Upper lobe of right lung (tissue), 1 donor: ENCODE measurements around the gene COQ8B. TPM values are rescaled to one million over a fixed set of nuclear protein-coding genes. Genes with fewer than 3 reads are reported as not detected.

Source experiments
- ATAC-seq: fragments of 200-7000 bp; cut with Tn5 transposase; one replicate; pipeline ENCODE4 v1.9.1; 2020; ENCODE audit warnings: mild to moderate bottlenecking, moderate library complexity
- DNase-seq: peaks from one replicate; pipeline ENCODE4 v3.0.0-alpha.2; 2020
- H3K27ac ChIP-seq: fragments of 200-600 bp; one replicate; pipeline ENCODE4 v1.8.0; 2022
- H3K27me3 ChIP-seq: fragments of 200-600 bp; one replicate; pipeline ENCODE4 v1.8.0; 2022; ENCODE audit warnings: mild to moderate bottlenecking
- H3K36me3 ChIP-seq: fragments of 200-600 bp; one replicate; pipeline ENCODE4 v1.8.0; 2022
- H3K4me1 ChIP-seq: fragments of 200-600 bp; one replicate; pipeline ENCODE4 v1.8.0; 2022
- H3K4me3 ChIP-seq: fragments of 200-600 bp; one replicate; pipeline ENCODE4 v1.8.0; 2022; ENCODE audit warnings: mild to moderate bottlenecking
- H3K9me3 ChIP-seq: fragments of 200-600 bp; one replicate; pipeline ENCODE4 v1.8.0; 2022
- intact Hi-C: fragments of 100-400 bp; cut with DNase I; formaldehyde crosslinking; loops from one replicate; pipeline ENCODE4 v1.11.0; 2022
- total RNA-seq: library from RNA; stranded (reverse); fragmentation: NEBNext Ultra II Directional; extraction: Animal tissue kit (Norgen Biotek cat#: 25700); gene quantifications from one replicate; pipeline ENCODE4 v1.2.1, GENCODE V29; 2021
- TF ChIP-seq, protein P1 (sequence below): fragments of 200-600 bp; IDR thresholded peaks from one replicate; pipeline ENCODE4 v1.8.0; 2022; ENCODE audit warnings: antibody characterized with exemption
- donor health status: DM: no; HTN: yes; CAD: no; lungs with severe emphysema.

The COQ8B gene
- total RNA-seq, 1 donor from 2014 or later = 43.6 TPM

DNA sequence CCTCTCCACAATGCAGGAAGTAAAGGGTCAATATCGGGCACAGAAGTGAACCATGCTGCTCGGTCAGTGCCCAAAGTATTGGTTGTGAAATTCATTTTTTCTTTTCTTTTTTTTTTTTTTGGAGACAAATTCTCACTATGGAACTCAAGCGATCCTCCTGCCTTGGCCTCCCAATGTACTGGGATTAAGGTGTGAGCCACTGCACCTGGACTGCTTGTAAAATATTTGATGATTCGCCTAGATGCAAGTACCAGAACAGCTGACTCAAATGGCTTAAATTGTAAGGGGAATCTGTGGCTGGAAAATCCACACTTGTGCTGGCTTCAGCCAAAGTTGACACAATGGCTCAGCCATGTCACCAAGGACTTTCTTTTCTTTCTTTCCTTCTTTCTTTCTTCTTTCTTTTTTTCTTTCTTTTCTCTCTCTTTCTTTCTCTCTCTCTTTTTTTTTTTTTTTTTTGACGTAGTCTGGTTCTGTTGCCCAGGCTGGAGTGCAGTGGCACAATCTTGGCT, 69.9 kb downstream of the COQ8B start:
- Histone ChIP-seq H3K27me3 (no peaks in the 10 kb centered on the region), H3K9me3 (no peaks in the 10 kb centered on the region), H3K4me3 (no peak overlapping the region), H3K36me3 (no peaks in the 10 kb centered on the region), H3K27ac (peak overlapping the region; percentile 72), H3K4me1 (peaks cover 22% of the 10 kb centered on the region)
- no peak for ATAC-seq
- intact Hi-C loops = no loop called here
- no peak for DNase-seq
- TF ChIP-seq, protein P1, sequence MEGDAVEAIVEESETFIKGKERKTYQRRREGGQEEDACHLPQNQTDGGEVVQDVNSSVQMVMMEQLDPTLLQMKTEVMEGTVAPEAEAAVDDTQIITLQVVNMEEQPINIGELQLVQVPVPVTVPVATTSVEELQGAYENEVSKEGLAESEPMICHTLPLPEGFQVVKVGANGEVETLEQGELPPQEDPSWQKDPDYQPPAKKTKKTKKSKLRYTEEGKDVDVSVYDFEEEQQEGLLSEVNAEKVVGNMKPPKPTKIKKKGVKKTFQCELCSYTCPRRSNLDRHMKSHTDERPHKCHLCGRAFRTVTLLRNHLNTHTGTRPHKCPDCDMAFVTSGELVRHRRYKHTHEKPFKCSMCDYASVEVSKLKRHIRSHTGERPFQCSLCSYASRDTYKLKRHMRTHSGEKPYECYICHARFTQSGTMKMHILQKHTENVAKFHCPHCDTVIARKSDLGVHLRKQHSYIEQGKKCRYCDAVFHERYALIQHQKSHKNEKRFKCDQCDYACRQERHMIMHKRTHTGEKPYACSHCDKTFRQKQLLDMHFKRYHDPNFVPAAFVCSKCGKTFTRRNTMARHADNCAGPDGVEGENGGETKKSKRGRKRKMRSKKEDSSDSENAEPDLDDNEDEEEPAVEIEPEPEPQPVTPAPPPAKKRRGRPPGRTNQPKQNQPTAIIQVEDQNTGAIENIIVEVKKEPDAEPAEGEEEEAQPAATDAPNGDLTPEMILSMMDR = no peak

DNA sequence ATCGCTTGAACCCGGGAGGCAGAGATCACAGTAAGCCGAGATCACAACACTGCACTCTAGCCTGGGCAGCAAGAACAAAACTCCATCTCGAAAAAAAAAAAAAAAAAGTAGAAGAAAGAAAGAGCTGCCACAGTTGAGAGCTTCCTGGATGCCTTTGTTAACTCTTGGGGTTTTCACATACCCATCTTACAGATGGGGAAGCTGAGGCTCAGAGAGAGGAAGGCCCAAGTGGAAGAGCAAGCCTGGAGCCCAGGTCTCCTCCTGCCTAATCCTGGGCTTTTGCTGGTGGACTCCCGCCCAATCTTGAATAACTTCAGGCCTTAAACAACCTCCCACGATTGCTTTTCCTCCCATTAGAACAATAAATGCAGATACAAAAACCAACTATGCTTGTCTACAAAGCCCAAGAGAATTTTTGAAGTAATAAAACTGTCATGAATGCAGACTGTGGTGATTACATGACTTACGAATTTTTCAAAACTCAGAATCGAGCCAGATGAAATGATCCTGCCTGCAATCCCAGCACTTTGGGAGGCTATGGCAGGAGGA, 73.9 kb downstream of the COQ8B start:
- intact Hi-C loops = no loop called here
- H3K27ac ChIP-seq = no peak overlapping the region
- peaks cover 14% of the 10 kb centered on the region for H3K4me1 ChIP-seq

DNA sequence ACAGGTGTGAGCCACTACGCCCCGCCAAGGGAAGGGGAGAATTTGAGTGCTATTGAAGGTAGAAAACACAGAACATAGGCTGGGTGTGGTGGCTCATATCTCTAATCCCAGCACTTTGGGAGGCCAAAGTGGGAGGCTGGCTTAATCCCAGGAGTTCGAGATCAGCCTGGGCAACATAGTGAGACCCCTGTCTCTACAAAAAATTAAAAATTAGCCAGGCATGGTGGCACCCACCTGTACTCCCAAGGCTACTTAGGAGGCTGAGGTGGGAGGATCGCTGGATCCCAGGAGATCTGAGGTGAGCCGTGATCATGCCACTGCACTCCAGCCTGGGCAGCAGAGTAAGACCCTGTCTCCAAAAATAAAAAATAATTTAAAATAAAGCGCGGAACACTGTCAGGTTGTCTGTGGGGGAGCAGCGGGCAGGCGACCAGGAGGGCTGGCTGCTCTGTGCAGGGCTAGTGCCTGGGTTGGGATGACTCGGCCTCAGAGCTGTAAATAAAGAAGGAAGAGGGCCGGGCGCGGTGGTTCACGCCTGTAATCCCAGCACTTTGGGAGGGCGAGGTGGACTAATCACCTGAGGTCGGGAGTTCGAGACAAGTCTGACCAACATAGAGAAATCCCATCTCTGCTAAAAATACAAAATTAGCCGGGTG, 74.5 kb downstream of the COQ8B start:
- DNase-seq (no peak), ATAC-seq (no peak)
- TF ChIP-seq, protein P1 = no peak
- Histone ChIP-seq H3K9me3 (no peaks in the 10 kb centered on the region), H3K27me3 (no peaks in the 10 kb centered on the region), H3K36me3 (no peaks in the 10 kb centered on the region), H3K4me3 (no peak overlapping the region), H3K27ac (no peak overlapping the region), H3K4me1 (peaks cover 14% of the 10 kb centered on the region)
- intact Hi-C loops = no loop called here

More for the DNA sequence above, 73.9 kb downstream of the COQ8B start:
- Histone ChIP-seq H3K9me3 (no peaks in the 10 kb centered on the region), H3K36me3 (no peaks in the 10 kb centered on the region), H3K4me3 (no peak overlapping the region), H3K27me3 (no peaks in the 10 kb centered on the region)
- TF ChIP-seq, protein P1 = no peak
- ATAC-seq = no peak
- no peak for DNase-seq

Other genes with a start within 250 kb of the COQ8B start
- 1.5 TPM for gene SPTBN4, start 249.9 kb downstream of the COQ8B start, total RNA-seq
- gene SHKBP1, start 140.0 kb downstream of the COQ8B start, total RNA-seq = 68.1 TPM
- gene LTBP4, start 115.5 kb downstream of the COQ8B start, total RNA-seq = 430 TPM
- 19.5 TPM for gene NUMBL, start 26.2 kb downstream of the COQ8B start, total RNA-seq
- gene ITPKC, start 226 bp upstream of the COQ8B start, total RNA-seq = 51.6 TPM
- 18.5 TPM for gene ACTMAP, start 33.6 kb upstream of the COQ8B start, total RNA-seq
- gene SNRPA, start 34.3 kb upstream of the COQ8B start, total RNA-seq = 51.7 TPM
- not detected for gene MIA, start 58.6 kb upstream of the COQ8B start, total RNA-seq
- gene RAB4B, start 61.4 kb upstream of the COQ8B start, total RNA-seq = 45.4 TPM
- 173 TPM for gene EGLN2, start 82.3 kb upstream of the COQ8B start, total RNA-seq
- not detected for gene CYP2A6, start 133.6 kb upstream of the COQ8B start, total RNA-seq
- gene CYP2A7, start 165.3 kb upstream of the COQ8B start, total RNA-seq = 1.7 TPM